Activated naive CD4-positive, alpha-beta T cell treated with anti-CD3 and anti-CD28 coated beads, Interleukin-2, amount 10 ng/mL, durations not matched to agents 7 days and 5 days (primary cell): ENCODE data around the gene TMEM233.

Experiments
- CTCF ChIA-PET: fragments of 350-600 bp; sonication (Branson Sonifier 250); formaldehyde crosslinking; loops from one replicate; lab custom pipeline; 2021; ENCODE audit warnings: antibody characterized with exemption; lab: Charles Lee
- DNase-seq: peaks from one replicate; pipeline ENCODE4 v3.0.0-alpha.2; 2020
- H3K27ac Mint-ChIP-seq: one replicate; pipeline ENCODE4 v1.8.0; 2021; ENCODE audit warnings: mild to moderate bottlenecking, moderate library complexity, mixed read lengths
- H3K27me3 Mint-ChIP-seq: one replicate; pipeline ENCODE4 v1.8.0; 2021; ENCODE audit warnings: mild to moderate bottlenecking, mixed read lengths
- H3K36me3 Mint-ChIP-seq: one replicate; pipeline ENCODE4 v1.8.0; 2021; ENCODE audit warnings: mixed read lengths
- H3K4me1 Mint-ChIP-seq: one replicate; pipeline ENCODE4 v1.8.0; 2021; ENCODE audit warnings: mixed read lengths
- H3K4me3 Mint-ChIP-seq: one replicate; pipeline ENCODE4 v1.8.0; 2021; ENCODE audit warnings: mild to moderate bottlenecking, moderate library complexity, mixed read lengths
- H3K9me3 Mint-ChIP-seq: one replicate; pipeline ENCODE4 v1.8.0; 2021; ENCODE audit warnings: mixed read lengths

Gene TMEM233

DNA sequence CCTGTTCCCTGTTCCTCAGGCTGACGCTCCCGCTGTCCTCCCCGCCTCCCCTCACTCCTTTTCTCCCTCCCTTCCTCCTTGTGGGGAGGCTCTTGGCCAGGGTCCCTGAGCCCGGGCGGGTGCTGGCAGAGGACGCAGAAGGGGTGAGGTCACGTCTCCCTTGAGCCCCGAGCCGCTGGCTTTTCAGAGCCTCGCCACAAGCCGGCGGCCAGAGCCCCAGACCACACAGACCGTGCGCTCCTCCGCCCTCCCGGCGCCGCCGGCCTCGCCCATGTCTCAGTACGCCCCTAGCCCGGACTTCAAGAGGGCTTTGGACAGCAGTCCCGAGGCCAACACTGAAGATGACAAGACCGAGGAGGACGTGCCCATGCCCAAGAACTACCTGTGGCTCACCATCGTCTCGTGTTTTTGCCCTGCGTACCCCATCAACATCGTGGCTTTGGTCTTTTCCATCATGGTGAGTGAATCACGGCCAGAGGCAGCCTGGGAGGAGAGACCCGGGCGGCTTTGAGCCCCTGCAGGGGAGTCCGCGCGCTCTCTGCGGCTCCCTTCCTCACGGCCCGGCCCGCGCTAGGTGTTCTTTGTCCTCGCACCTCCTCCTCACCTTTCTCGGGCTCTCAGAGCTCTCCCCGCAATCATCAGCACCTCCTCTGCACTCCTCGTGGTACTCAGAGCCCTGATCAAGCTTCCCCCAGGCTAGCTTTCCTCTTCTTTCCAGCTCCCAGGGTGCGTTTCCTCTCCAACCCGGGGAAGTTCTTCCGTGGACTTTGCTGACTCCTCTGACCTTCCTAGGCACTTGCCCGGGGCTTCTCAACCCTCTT, at the start of gene TMEM233:
TMEM233 (plus strand) TSS at position 197 of the 821 bp plus-strand sequence; CDS start at position 272, 75 bp downstream.
- H3K27me3 Mint-ChIP-seq, result peaks cover 61% of the 10 kb centered on the region
- H3K36me3 Mint-ChIP-seq, result no peaks in the 10 kb centered on the region
- no peaks in the 10 kb centered on the region for H3K9me3 Mint-ChIP-seq
- peaks cover 17% of the 10 kb centered on the region for H3K4me1 Mint-ChIP-seq
- H3K4me3 Mint-ChIP-seq, result no peak within 1 kb of the TSS
- no peak within 1 kb of the TSS for H3K27ac Mint-ChIP-seq
- no peak for DNase-seq
- CTCF ChIA-PET, result no interaction called here

- DNase-seq, result peak; percentile 65
- CTCF ChIA-PET, result interaction anchor here (0.6 to 8.8 kb wide), 8 partner anchors 13 to 566 kb away, joined by 3 to 52 read pairs (median 3); no protein-coding TSS in a partner anchor
- Mint-ChIP-seq H3K27me3 (peaks cover 3% of the 10 kb centered on the region), H3K27ac (no peak overlapping the region), H3K36me3 (no peaks in the 10 kb centered on the region), H3K9me3 (no peaks in the 10 kb centered on the region), H3K4me1 (no peaks in the 10 kb centered on the region), H3K4me3 (no peak overlapping the region)
Observed at GRCh38 chr12:119544765-119545625, 48.6 kb upstream of the TMEM233 start.

GRCh38 chr12:119546340-119546739, 47.2 kb upstream of the TMEM233 start:
- CTCF ChIA-PET, result interaction anchor here (0.9 to 8.8 kb wide), 2 partner anchors 101 to 102 kb away, joined by 3 to 52 read pairs; no protein-coding TSS in a partner anchor
- Mint-ChIP-seq H3K27me3 (peaks cover 9% of the 10 kb centered on the region), H3K9me3 (no peaks in the 10 kb centered on the region)

DNA sequence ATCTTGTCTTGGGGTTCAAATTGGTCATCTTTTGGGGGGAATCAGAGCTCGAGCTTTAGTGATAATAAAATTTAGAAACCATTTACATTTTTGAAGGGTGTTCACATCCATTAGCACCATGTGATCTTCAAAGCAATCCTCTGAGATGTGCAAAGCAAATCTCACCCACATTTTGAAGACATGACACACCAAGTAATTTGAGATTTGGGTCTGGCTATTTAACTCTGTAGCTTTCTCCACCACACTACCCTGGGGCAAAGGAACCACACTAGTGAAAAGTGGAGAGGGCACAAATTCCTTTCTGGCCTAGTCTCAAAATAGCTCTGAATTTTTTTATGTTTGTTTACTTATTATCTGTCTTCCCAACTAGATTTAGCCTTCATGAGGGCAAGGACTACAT, 46.6 kb upstream of the TMEM233 start:
- peaks cover 9% of the 10 kb centered on the region for H3K27me3 Mint-ChIP-seq
- H3K27ac Mint-ChIP-seq, result no peak overlapping the region
- no peaks in the 10 kb centered on the region for H3K9me3 Mint-ChIP-seq
- CTCF ChIA-PET, result interaction anchor here (0.8 to 8.8 kb wide), 3 partner anchors 101 to 1169 kb away, joined by 3 to 52 read pairs (median 3); no protein-coding TSS in a partner anchor
- no peaks in the 10 kb centered on the region for H3K36me3 Mint-ChIP-seq
- H3K4me3 Mint-ChIP-seq, result no peak overlapping the region
- DNase-seq, result no peak
- H3K4me1 Mint-ChIP-seq, result no peaks in the 10 kb centered on the region

More at GRCh38 chr12:119546340-119546739, 47.2 kb upstream of the TMEM233 start:
- no peak overlapping the region for H3K4me3 Mint-ChIP-seq
- no peak for DNase-seq
- no peak overlapping the region for H3K27ac Mint-ChIP-seq
- H3K36me3 Mint-ChIP-seq, result no peaks in the 10 kb centered on the region
- no peaks in the 10 kb centered on the region for H3K4me1 Mint-ChIP-seq

GRCh38 chr12:119556854-119557253, 36.7 kb upstream of the TMEM233 start:
- Mint-ChIP-seq H3K4me1 (no peaks in the 10 kb centered on the region), H3K36me3 (no peaks in the 10 kb centered on the region), H3K27me3 (no peaks in the 10 kb centered on the region), H3K4me3 (no peak overlapping the region), H3K27ac (no peak overlapping the region), H3K9me3 (no peaks in the 10 kb centered on the region)
- no peak for DNase-seq
- CTCF ChIA-PET, result no interaction called here

DNA sequence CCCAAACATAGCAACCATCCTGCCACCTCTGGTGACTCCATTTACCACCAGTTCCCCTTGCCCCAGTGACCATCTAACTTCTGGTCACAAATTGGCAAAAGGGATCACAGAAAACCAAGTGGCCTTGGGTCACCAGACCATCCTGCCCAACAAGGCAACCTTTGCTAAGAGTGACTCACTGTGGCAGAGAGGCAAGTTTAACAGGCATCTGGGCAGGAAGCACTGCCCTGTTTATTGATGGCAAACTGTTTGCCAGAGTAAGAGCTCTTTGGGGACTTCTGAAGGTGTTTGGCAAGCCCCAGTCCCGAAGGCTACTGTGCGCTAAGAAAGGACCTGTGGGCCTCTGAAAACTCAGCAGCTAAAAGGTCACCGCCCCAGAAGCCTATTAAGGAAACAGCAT, 28.2 kb upstream of the TMEM233 start:
- CTCF ChIA-PET, result interaction anchor here (0.5 kb wide), 1 partner anchor 86 kb away, joined by 3 read pairs; no protein-coding TSS in a partner anchor
- Mint-ChIP-seq H3K27ac (no peak overlapping the region), H3K9me3 (no peaks in the 10 kb centered on the region), H3K4me1 (no peaks in the 10 kb centered on the region), H3K4me3 (no peak overlapping the region), H3K27me3 (no peaks in the 10 kb centered on the region), H3K36me3 (no peaks in the 10 kb centered on the region)
- no peak for DNase-seq

GRCh38 chr12:119570771-119571170, 22.8 kb upstream of the TMEM233 start:
- no peaks in the 10 kb centered on the region for H3K4me1 Mint-ChIP-seq
- no peaks in the 10 kb centered on the region for H3K36me3 Mint-ChIP-seq
- H3K27ac Mint-ChIP-seq, result no peak overlapping the region
- no peaks in the 10 kb centered on the region for H3K9me3 Mint-ChIP-seq
- CTCF ChIA-PET, result no interaction called here
- DNase-seq, result no peak
- peaks cover 4% of the 10 kb centered on the region for H3K27me3 Mint-ChIP-seq
- no peak overlapping the region for H3K4me3 Mint-ChIP-seq

DNA sequence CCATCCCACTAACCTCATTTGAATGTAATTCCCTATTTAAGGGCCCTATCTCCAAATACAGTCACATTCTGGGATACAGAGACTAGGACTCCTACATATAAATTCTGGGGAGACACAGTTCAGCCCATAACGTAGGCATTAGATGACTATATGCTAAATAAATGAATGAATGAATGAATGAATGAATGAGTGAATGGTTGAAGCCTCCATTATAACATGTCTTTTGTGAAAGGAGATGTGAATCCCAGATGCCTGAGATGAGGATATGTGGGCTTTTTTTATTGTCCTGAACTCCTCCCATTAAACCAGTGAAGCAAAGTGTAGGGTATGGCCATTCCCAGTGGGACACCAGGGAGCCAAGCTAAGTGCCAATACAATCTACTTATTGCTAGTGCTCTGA, 20.5 kb upstream of the TMEM233 start:
- Mint-ChIP-seq H3K36me3 (no peaks in the 10 kb centered on the region), H3K4me3 (no peak overlapping the region), H3K4me1 (no peaks in the 10 kb centered on the region), H3K9me3 (no peaks in the 10 kb centered on the region), H3K27ac (no peak overlapping the region), H3K27me3 (peaks cover 7% of the 10 kb centered on the region)
- CTCF ChIA-PET, result no interaction called here
- DNase-seq, result no peak

DNA sequence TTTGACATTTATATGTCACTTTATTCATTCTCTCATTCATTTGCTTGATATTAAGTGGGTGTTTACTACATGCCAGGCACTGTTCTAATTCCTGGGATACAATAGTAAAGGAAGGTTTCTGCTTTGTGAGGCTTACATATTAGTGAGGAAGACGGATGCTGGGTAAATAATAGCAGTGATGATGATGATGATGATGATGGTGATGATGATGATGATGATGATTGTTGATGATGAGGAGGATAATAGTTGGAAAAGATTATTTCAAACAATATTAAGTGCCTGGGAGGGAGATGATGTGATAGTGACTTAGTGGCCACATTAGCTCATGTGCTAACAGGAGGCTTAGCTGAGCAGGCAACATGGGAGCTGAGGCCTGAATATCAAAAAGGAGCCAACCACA, 19.3 kb upstream of the TMEM233 start:
- Mint-ChIP-seq H3K4me3 (no peak overlapping the region), H3K36me3 (no peaks in the 10 kb centered on the region), H3K27me3 (peaks cover 9% of the 10 kb centered on the region), H3K4me1 (no peaks in the 10 kb centered on the region), H3K9me3 (no peaks in the 10 kb centered on the region), H3K27ac (no peak overlapping the region)
- CTCF ChIA-PET, result no interaction called here
- no peak for DNase-seq

DNA sequence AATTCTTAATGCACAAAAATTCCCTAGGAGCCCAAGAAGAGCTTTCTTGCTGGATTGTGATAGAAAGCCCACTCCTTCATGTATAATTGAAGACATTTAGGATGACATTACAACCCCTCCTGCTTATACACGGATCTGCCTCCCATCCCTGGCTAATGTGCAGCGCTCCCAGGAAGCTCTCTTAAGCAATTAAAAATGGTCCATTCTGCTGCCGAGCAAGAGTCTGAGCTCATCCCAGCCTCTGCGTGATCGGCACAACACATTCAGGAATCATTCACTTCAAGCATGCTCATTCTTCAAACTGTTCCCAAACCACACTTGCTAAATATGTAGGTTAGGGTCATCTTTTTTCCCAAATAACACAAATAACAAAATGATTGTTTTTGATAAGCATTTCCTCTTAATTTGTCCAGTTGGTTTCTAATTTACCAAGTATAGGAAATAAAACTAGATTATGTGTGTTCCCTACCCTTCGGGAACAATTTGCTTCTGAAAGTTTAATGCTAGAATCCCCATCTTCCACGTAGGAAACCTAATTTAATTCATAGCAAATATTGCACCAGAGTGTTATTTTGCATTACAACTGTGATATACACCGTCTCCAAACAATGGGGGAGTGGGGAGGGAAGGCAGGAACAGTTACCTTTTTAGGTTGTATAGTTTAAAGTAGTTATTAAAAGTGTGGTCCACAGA, 17.3 kb upstream of the TMEM233 start:
- Mint-ChIP-seq H3K4me1 (no peaks in the 10 kb centered on the region), H3K27me3 (peaks cover 9% of the 10 kb centered on the region), H3K4me3 (no peak overlapping the region), H3K9me3 (no peaks in the 10 kb centered on the region), H3K27ac (no peak overlapping the region), H3K36me3 (no peaks in the 10 kb centered on the region)
- CTCF ChIA-PET, result no interaction called here
- no peak for DNase-seq

GRCh38 chr12:119576915-119577314, 16.7 kb upstream of the TMEM233 start:
- Mint-ChIP-seq H3K36me3 (no peaks in the 10 kb centered on the region), H3K27ac (no peak overlapping the region), H3K9me3 (no peaks in the 10 kb centered on the region), H3K4me1 (no peaks in the 10 kb centered on the region), H3K4me3 (no peak overlapping the region), H3K27me3 (peaks cover 9% of the 10 kb centered on the region)
- DNase-seq, result no peak
- CTCF ChIA-PET, result no interaction called here

GRCh38 chr12:119578112-119578511, 15.5 kb upstream of the TMEM233 start:
- CTCF ChIA-PET, result no interaction called here
- no peak overlapping the region for H3K27ac Mint-ChIP-seq

DNA sequence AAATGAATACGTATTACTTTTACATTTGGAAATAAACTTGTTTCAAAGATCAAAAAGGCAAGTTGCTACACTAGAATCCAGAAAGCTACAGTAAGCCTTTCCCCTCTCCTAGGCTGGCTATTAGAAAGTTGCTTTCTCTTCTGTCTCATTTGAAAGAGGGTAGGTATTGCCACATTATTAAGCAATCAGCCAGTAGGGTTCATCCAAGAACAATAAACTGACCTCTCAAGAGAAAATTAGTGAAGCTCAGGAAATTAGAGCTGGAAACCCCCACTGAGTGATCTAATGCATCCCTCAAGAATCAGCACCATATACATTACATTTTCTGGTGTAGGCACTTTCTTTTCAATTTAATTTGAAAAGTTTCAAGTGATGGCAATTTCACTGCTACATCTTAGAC, 4.5 kb upstream of the TMEM233 start:
- Mint-ChIP-seq H3K9me3 (no peaks in the 10 kb centered on the region), H3K27me3 (peaks cover 33% of the 10 kb centered on the region), H3K36me3 (no peaks in the 10 kb centered on the region), H3K4me3 (no peak overlapping the region), H3K4me1 (no peaks in the 10 kb centered on the region), H3K27ac (no peak overlapping the region)
- no peak for DNase-seq
- CTCF ChIA-PET, result no interaction called here

More at GRCh38 chr12:119578112-119578511, 15.5 kb upstream of the TMEM233 start:
- no peak for DNase-seq
- Mint-ChIP-seq H3K9me3 (no peaks in the 10 kb centered on the region), H3K4me1 (no peaks in the 10 kb centered on the region), H3K4me3 (no peak overlapping the region), H3K36me3 (no peaks in the 10 kb centered on the region), H3K27me3 (peaks cover 5% of the 10 kb centered on the region)

GRCh38 chr12:119589634-119590033, 3.9 kb upstream of the TMEM233 start:
- H3K36me3 Mint-ChIP-seq, result no peaks in the 10 kb centered on the region
- peaks cover 37% of the 10 kb centered on the region for H3K27me3 Mint-ChIP-seq
- H3K27ac Mint-ChIP-seq, result no peak overlapping the region
- peaks cover 3% of the 10 kb centered on the region for H3K4me1 Mint-ChIP-seq
- CTCF ChIA-PET, result no interaction called here
- H3K9me3 Mint-ChIP-seq, result no peaks in the 10 kb centered on the region
- no peak overlapping the region for H3K4me3 Mint-ChIP-seq
- no peak for DNase-seq
